Tibial nerve (tissue), 4 donors: ENCODE results near the gene SOX18.

ENCODE experiments used
- CTCF ChIP-seq, 5 experiments: fragments of 200-600 bp in 3 of 5; fragments of 450-650 bp in 2 of 5; sonication (generic) in 3 of 5; IDR thresholded peaks; one replicate each; pipeline ENCODE4 v1.5.1; 2016 to 2019; ENCODE audit warnings: antibody characterized with exemption in 5 of 5, mild to moderate bottlenecking in 3 of 5, moderate library complexity in 2 of 5
- EP300 ChIP-seq, 2 donors: sonication (generic); formaldehyde crosslinking; IDR thresholded peaks; one replicate each; pipeline ENCODE4 v1.6.1; 2017; ENCODE audit warnings: antibody characterized with exemption in 2 of 2, mild to moderate bottlenecking in 1 of 2
- POLR2A ChIP-seq, 2 donors: fragments of 450-650 bp; IDR thresholded peaks; one replicate each; pipeline ENCODE4 v1.6.1; 2017; ENCODE audit warnings: antibody characterized with exemption in 2 of 2, mild to moderate bottlenecking in 2 of 2, moderate library complexity in 2 of 2

DNA sequence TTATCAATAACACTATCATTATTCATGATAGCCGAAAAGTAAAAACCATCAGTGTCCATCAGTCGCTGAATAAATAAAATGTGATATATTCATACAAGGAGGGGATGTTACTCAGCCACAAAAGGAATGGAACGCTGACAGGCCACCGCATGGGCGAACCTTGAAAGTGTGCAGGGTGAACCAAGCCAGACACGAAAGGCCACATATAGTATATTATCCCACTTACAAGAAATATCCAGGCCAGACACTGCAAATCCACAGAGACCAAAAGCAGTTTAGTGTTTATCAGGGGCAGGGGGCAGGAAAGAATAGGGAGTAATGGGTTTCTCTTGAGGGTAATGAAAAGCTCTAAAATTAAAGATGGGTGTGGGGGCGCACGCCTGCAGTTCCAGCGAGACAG is 5.7 kb downstream of the SOX18 start:
- TF ChIP-seq CTCF (IDR thresholded peaks at IDR 0.05) (no peak), EP300 (IDR thresholded peaks at IDR 0.05) (no peak), POLR2A (IDR thresholded peaks at IDR 0.05) (no peak)
